ENCODE measurements around the gene WDR48. TPM values are rescaled to one million over a fixed set of nuclear protein-coding genes. Genes with fewer than 3 reads are reported as not detected.

Gene WDR48
- total RNA-seq, 1 experiment from 2014 or later: 27.1 TPM

DNA sequence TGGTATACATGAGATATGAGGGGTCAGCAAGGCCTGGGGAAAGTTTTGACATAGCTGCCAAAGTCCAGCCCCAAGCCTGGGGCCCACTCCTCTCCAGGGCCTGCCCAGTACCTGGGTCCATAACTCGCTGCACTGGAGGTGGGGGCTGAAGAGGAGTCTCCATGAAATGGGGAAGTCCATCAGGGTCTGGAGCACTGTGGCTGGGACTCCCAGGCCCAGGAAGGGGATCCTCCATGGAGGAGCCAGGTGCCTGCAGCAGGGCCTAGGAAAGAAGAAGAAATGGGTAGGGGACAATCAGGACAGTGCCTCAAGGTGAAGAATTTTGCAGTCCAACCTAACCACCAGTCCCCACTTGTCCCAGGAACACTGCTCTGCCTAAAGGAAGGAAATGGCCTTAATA lies 47.4 kb downstream of the WDR48 start:
- in situ Hi-C loops (cut with HindIII; ENCODE audit: low sequenced_read_pairs): no loop called here
- DNase-seq (ENCODE audit: low spot score): no peak

DNA sequence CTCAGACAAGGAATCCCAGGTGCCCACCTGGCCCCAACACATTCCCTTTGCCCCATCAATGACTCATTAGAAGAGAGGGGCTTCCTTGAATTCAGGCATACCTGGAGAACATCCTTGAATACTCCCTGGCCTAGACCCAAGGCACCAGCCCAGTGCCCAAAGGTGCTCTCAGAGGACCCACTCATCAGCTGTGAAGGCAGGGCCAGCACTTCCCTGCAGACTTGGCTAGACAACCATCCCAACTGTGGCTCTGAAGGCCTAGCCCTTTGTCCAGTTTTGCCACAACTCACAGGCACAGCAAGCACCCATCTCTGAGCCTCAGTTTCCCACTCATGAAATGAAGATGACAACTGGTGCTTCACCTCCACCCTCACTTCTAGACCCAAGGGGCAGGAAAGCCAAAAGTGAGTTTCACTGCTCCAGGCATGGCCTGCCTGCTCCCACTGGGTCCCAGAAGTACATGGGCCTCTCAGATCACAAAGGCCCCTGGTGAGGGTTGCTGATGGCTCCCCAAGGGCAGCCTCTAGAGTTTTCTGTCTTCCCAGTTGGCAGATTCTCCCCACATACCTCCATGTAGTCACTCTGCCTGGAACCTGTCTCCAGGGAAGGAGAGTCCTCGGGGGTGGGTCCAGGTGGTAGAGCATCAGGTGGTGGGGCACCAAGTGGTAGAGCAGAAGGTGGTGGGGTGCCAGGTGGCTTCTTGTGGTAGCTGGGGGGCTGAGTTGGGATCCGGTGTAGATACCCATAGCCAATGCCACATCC lies 48.1 kb downstream of the WDR48 start:
- DNase-seq (ENCODE audit: low spot score): no peak
- in situ Hi-C loops (cut with HindIII; ENCODE audit: low sequenced_read_pairs): loop anchor here (25.0 kb wide), 1 partner anchor 187 kb away; the partner anchor contains the start of gene CX3CR1

DNA sequence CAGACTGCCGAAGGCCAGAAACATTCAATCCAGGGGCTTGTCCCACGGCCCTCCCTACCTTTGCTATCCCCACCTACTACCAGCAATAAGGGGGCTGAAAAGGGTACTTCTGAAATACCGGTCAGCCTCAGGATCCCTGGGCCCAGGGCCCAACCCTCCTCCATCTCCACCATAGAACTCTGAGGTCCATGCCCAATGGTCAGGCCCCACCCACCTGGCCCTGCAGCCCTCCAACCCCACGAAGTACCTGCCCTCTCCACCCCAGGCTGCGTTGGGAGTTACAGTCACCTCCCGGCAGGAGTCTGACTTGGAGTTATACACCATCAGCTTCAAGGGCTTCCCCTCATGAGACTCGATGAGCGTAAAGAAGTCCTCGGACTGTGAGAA lies 48.7 kb downstream of the WDR48 start:
- no peak for DNase-seq (ENCODE audit: low spot score)
- in situ Hi-C loops (cut with HindIII; ENCODE audit: low sequenced_read_pairs): loop anchor here (25.0 kb wide), 1 partner anchor 187 kb away; the partner anchor contains the start of gene CX3CR1

DNA sequence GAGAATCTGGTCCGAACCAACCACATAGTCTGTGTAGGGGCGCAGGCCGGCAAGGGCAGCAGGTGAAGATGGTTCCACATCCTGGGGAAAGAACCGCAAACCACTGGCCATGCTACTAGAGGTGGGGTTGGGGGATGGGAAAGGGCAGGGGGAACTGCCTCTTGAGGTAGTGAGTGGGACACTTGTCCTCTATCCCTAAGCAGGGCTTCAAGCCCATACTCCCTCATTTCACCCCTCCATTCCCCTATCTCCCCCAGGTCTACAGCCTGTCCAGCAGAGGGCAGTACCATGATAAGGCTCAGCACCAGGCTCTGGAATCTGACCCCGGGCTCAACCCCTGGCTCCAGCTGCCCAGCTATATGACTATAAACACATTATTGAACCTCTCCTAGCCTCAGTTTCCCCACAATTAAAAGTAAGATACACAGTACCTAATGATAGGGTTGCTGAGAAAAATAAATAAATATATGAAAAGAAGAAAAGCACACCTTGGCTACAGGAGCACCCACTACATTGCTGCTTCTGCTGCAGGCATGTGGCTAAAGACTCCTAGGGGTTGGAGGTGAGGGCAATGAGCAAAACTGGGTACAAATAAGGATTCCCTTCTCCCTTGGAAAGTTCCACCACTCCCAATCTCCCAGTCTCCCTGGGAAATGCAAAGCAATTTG lies 49.3 kb downstream of the WDR48 start:
- DNase-seq (ENCODE audit: low spot score): peak; percentile 28
- in situ Hi-C loops (cut with HindIII; ENCODE audit: low sequenced_read_pairs): loop anchor here (25.0 kb wide), 1 partner anchor 186 kb away; the partner anchor contains the start of gene CX3CR1

DNA sequence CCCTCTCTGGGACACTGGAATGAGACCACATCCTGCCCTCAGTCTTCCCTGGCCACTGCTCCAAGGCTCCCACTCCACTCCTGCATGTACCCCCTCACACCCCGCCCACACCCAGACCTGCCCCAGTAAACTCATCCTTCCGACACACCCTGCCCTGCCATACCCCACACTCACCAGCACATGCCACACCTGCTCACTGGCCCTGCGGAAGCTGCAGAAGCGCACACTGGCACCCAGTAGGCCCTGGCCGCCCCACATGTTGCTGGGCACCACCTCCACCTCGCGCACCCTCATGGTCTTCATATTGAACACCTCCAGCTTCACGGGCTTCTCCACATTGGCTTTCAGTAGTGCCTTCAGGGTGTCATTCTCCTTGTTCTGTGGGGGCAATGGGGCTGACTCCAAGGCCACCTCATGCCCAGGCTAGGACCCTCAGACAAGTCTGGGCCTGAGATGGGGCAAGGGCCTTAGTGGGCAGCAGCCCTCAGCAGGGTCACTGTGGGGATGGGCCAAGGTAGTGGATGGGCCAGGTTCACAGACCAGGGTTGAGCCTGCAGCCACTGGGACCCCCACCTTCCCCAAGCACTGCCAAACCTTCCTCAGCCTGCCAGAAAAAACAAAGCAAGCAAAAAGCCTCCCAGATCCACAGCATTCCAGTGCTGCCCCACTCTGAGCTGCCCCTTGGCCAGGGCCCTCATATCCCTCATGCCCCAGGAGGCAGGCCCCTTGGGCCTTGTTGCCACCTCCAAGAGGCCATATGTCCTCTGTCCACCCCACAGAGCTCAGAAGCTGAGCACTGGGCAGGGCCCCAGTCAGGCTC lies 50.9 kb downstream of the WDR48 start:
- DNase-seq (ENCODE audit: low spot score): no peak

DNA sequence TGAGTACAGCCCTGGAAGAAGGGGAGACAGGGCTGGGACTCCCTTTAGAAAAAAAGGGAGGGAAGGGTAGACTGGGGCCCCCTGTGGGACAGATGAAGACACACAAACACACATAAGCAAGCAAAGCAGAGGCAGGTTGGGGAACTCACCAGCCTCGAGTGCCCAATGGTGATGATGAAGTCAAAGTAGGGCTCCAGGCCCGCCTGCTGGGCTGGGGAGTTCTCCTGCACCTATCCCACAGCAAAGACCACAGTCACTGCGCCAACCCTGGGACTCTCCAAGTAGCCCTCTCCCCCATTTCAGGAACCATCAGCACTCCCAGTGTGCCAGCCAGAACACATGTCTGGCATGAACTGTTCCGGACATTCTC lies 51.5 kb downstream of the WDR48 start:
- no peak for DNase-seq (ENCODE audit: low spot score)

More for the DNA sequence above, 50.9 kb downstream of the WDR48 start:
- in situ Hi-C loops (cut with HindIII; ENCODE audit: low sequenced_read_pairs): loop anchor here (25.0 kb wide), 1 partner anchor 185 kb away; the partner anchor contains the start of gene CX3CR1

DNA sequence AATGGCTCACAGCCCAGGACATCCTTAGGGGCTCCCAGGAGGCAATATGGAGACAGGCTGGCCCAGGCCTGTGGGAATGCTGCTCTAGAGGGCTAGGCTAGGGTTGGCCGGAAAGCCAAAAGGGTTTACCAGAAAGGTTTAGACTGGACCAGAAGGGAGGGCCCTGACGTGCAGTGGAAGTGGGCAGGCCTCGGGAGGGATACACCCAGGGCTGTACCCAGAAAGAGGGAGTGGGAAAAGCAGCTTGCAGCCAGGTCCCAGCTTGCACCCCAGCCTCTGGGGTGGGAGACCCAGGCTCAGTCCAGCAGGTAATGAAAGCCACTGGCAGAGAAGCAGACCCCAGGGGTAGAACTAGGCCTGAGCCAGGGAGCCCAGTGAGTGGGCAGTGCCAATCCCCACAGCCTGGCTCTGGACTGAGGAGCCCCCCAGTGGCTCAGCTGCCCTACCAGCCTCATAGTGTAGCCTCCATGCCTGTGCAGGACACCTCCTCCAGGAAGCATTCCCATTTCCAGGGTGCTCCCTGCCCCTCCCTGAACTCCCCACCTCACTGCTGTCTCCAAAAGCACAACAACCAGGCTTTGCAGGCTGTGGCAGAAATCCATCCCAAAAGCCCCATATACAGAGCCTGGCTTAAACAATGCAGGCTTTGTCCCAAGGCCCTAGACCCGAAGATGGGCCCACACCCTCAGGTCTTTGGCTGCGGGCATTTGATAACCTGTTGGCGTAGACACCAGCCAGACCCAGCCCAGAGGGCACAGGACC lies 52.2 kb downstream of the WDR48 start:
- in situ Hi-C loops (cut with HindIII; ENCODE audit: low sequenced_read_pairs): loop anchor here (25.0 kb wide), 1 partner anchor 183 kb away; the partner anchor contains the start of gene CX3CR1
- DNase-seq (ENCODE audit: low spot score): no peak

More for the DNA sequence above, 51.5 kb downstream of the WDR48 start:
- in situ Hi-C loops (cut with HindIII; ENCODE audit: low sequenced_read_pairs): loop anchor here (25.0 kb wide), 1 partner anchor 184 kb away; the partner anchor contains the start of gene CX3CR1

DNA sequence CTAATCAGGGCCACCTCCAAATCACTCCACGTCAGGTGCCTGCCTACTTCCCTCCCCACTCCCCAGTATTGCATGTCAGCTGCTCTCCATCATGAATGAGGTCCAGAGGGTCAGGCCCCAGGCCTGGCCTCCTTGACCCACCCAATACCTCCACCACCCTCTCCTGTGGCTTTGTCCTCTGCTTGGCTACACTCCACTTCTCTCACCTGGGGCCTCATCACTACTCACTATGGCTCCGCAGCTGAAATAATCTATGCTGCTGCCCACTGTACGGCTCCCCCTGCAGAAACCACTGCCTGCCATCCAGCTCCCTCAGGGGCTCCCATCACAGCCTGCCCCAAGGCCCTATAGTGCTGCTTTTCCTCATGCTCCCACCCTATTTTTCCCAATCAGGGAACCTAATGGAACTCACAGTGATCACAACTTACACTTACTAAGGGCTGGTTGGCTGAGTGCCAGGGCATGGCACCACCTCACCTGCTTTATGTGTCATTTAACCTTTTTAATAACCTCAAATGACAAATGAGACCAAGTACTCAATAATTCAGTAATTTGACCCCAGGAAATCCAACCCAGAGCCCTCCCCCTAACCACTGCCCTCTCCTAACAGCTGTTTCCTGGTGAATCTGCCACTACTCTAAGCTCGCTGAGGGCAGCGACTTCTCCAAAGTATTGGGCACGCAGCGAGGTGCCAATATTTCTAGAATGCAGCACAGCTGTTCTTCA lies 53.3 kb downstream of the WDR48 start:
- in situ Hi-C loops (cut with HindIII; ENCODE audit: low sequenced_read_pairs): loop anchor here (25.0 kb wide), 1 partner anchor 182 kb away; the partner anchor contains the start of gene CX3CR1
- no peak for DNase-seq (ENCODE audit: low spot score)

DNA sequence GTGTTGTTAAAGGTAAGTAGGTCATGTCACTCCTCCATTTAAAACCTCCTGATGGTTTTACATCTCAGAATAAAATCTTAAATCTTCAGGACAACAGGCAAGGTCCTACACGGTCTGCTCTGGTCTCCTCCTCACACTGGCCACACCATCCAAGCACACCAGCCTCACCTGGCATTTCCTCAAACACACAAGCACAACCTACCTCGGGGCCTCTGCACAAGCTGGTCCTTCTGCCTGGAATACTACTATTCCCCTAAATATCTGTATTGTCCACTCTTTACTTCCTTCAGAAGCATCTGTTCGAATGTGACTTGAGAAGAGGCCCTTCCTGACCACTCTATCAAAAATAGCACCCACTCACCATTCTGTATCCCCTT lies 53.9 kb downstream of the WDR48 start:
- no peak for DNase-seq (ENCODE audit: low spot score)
- in situ Hi-C loops (cut with HindIII; ENCODE audit: low sequenced_read_pairs): loop anchor here (25.0 kb wide), 1 partner anchor 182 kb away; the partner anchor contains the start of gene CX3CR1

DNA sequence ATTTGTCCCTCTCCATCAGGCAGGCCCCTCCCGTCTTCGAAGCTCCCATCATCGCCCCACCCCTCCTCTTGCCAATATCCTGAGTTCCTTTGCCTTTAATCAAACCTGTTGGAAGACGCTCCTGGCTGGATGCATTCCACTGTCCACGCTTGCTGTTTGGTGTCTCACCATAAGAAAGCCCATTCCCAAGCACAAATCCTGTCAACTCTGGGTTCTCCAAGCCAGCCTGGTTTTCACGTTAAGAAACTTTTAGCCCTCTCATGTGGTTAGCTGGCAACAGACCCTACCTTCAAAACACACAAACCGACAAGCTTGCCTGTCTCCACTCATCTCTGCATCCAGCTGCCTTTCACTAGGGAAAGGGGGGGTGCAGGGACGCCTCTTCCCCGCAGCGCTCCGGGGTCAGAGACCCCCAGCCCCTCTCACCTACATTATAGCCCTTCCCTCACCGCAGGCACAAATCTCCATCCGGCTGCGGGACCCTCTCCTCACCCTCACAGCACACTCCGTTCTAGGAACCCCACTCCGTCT lies 54.5 kb downstream of the WDR48 start:
- in situ Hi-C loops (cut with HindIII; ENCODE audit: low sequenced_read_pairs): loop anchor here (25.0 kb wide), 1 partner anchor 181 kb away; the partner anchor contains the start of gene CX3CR1
- peak; percentile 34 for DNase-seq (ENCODE audit: low spot score)

DNA sequence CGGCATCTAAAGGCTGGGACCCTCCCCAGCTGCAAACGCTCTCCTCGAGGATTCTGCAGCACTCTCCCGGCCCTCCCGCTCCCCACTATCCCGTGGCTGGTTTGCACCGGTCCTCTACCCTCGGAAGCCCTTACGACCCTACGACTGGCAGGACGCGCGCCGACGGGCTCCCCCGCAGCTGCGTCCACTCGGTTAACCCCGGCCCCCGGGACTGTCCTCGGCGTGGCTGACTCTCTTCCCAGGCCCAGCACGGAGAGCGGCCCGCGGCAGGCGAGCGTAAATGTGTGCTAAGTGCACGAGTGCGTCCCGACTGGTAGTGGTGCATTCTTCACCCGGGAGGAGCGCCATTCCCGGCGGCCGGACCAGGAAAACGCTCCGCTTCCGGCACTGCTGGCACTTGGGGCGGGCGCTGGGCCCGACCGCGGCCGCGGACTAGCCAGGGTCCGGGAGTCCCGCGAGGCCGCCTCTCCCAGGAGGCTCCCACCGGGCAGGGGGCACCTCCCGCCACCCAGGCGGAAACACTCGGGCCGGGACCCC lies 55.1 kb downstream of the WDR48 start:
- in situ Hi-C loops (cut with HindIII; ENCODE audit: low sequenced_read_pairs): loop anchor here (25.0 kb wide), 1 partner anchor 180 kb away; the partner anchor contains the start of gene CX3CR1
- DNase-seq (ENCODE audit: low spot score): peak; percentile 55

DNA sequence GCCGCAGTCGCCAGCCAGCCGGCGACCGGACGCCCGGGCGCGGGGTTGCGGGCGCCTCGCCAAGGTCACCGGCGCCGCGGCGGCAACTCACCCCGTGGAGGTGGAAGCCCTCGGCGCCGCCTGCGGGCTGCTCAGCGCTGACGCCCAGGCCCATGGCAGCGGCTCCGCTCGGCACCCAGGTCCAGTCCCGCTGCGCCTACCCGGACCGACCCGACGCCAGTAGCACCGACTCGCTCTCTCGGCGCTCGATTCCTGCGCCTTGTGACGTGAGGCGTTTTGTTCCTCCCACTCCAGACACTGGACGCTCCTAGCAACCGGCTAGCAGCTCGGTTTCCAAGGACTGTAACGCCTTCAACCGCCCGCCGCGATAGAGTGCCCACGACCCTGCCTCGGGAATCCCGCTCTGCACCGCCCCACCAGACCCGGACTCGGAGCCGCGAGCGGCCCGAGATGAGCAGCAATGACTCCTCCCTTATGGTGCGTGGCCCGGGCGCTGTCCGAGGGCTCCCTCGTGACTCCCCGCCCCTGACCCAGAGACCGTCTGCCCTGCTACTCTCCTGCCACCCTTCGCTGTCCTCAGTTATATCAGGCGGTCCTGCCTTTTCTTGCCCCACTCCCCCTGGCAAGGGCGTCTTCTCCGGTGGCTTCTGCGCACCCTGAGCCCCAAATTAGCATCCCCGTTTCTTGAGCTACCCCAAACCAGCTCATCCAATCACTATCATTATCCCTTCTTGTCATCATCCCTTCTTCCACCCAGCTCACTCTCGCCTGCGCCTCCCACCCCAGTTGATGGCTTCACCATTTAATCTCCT lies 55.8 kb downstream of the WDR48 start, which contains the start of the genes GORASP1 and TTC21A:
TSS of gene GORASP1 (minus strand) at position 240 of the 812 bp plus-strand sequence. CDS start at position 154, 86 bp downstream.
TSS of gene TTC21A (plus strand) at position 293 of the 812 bp plus-strand sequence. CDS start at position 451, 158 bp downstream.
- in situ Hi-C loops (cut with HindIII; ENCODE audit: low sequenced_read_pairs): loop anchor here (25.0 kb wide), 1 partner anchor 180 kb away; the partner anchor contains the start of gene CX3CR1
- peak; percentile 93 for DNase-seq (ENCODE audit: low spot score)

DNA sequence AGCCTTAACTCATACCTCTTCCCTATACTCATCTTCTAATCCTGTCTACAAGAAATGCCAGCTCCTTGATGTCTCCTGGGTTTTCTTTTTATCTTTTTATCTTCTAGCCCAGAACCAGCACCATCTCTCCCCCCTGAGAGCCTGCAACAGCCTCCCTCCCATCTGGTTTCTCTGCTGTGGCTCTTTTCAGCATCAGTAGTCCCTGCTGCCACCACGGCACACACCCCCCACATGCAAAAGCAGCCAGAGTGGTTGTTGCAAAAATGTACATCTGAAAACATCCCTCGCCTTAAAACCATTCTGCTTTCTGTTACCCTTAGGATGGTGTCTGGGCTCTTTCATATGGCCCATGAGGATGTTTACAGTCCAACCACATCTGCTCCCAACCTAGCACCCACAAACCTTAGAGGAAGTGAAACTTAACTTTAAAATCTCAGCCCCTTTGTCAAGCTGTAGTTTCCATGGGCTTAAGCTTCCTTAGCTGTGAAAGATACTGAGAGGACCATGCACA lies 56.4 kb downstream of the WDR48 start:
- no peak for DNase-seq (ENCODE audit: low spot score)
- in situ Hi-C loops (cut with HindIII; ENCODE audit: low sequenced_read_pairs): loop anchor here (25.0 kb wide), 1 partner anchor 179 kb away; the partner anchor contains the start of gene CX3CR1

DNA sequence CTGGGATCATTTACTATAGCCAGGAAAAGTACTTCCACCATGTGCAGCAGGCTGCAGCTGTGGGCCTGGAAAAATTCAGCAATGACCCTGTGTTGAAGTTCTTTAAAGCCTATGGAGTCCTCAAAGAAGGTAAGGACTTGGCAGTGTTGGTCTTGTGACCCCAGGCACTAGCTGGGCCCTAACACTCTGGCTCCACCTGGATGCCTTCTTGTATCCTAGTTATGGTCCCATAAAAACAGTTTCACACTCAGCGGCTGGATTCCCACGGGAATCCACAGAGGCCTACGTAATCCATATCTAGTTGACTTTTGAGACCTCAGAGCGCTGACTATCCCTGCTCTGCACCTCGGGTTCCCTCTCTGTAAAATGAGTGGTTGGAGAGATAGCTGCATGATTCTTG lies 57.3 kb downstream of the WDR48 start:
- DNase-seq (ENCODE audit: low spot score): no peak
- in situ Hi-C loops (cut with HindIII; ENCODE audit: low sequenced_read_pairs): loop anchor here (25.0 kb wide), 1 partner anchor 178 kb away; the partner anchor contains the start of gene CX3CR1

DNA sequence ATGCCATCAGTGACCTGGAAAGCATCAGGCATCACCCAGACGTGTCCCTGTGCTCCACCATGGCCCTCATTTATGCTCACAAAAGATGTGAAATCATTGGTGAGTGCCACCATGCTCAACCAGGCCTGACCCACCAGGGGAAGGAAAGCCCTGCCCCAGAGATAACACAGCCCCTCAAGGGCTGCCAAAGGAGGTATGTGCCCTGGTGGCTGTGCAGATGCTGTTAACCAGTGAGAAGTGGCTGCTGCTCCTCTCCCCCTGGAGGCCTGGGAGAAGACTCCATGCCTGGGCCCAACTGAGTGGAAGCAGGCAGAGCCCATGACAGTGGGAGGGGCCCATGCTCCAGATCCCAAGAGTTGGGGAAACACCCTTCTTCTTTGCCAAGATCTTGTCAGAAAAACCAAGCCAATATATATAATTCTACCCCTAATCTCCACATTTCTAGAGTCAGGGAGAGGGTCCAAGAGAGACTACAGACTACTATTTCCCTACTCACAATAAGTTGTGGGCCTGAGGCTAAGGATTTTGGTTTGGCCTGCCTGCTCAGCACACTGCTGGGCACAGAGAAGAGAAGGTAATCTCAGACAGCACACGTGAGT lies 58.3 kb downstream of the WDR48 start:
- DNase-seq (ENCODE audit: low spot score): no peak
- in situ Hi-C loops (cut with HindIII; ENCODE audit: low sequenced_read_pairs): loop anchor here (25.0 kb wide), 1 partner anchor 177 kb away; the partner anchor contains the start of gene CX3CR1

Measured in G401 (cell line).